Measurements from ENCODE around the gene CABLES1.

The CABLES1 gene

GRCh38 chr18:23138471-23138870, 3.2 kb downstream of the CABLES1 start:
- no peak overlapping the region for H3K4me3 ChIP-seq (ENCODE audit: low read length)
- H3K27me3 ChIP-seq (ENCODE audit: insufficient read depth, low read length): peaks cover 32% of the 10 kb centered on the region
- no peak overlapping the region for H2AFZ ChIP-seq (ENCODE audit: low read depth, low read length)
- no peaks in the 10 kb centered on the region for H3K36me3 ChIP-seq (ENCODE audit: insufficient read depth, low read length)
- H3K9me3 ChIP-seq (ENCODE audit: low read length): no peaks in the 10 kb centered on the region
- H3K4me1 ChIP-seq (ENCODE audit: insufficient read depth, low read length): peaks cover 34% of the 10 kb centered on the region

GRCh38 chr18:23141104-23141999, 6.1 kb downstream of the CABLES1 start:
- peaks cover 23% of the 10 kb centered on the region for H3K4me1 ChIP-seq (ENCODE audit: insufficient read depth, low read length)
- H3K36me3 ChIP-seq (ENCODE audit: insufficient read depth, low read length): no peaks in the 10 kb centered on the region
- H3K4me3 ChIP-seq (ENCODE audit: low read length): no peak overlapping the region
- no peaks in the 10 kb centered on the region for H3K9me3 ChIP-seq (ENCODE audit: low read length)
- H2AFZ ChIP-seq (ENCODE audit: low read depth, low read length): no peak overlapping the region
- H3K27me3 ChIP-seq (ENCODE audit: insufficient read depth, low read length): peaks cover 19% of the 10 kb centered on the region

DNA sequence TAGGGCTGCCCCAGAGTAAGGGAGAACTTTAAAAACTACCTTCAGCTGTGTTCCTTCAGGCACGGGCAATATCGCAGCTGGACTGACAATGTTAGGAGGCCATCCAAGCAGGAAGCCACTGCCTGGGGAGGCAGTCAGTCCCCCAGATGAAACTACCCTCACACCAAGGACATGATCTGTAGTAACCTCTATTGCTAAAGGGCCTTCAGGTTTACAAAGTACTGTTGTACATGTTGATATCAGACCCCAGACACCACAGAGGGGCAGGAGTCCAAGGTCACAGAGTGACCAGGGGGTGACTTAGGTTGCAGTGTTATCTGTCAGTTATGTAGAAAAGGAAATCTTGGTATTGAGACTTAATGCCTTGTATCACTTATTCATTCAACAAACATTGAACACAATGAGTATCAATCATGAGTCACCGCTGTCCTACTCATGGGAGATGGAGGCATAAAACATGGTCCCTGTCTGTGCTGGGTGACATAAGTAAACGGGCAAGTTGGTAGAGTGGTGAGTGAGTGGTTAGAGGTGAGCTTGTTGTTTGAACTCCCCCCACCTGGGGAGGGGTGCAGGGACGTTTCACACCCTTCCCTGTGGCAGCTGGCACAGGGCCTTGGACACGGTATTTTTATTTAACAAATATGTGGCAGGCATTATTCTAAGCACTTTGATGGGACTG, 7.1 kb downstream of the CABLES1 start:
- no peak overlapping the region for H3K4me3 ChIP-seq (ENCODE audit: low read length)
- H3K4me1 ChIP-seq (ENCODE audit: insufficient read depth, low read length): peaks cover 17% of the 10 kb centered on the region
- no peaks in the 10 kb centered on the region for H3K9me3 ChIP-seq (ENCODE audit: low read length)
- H3K36me3 ChIP-seq (ENCODE audit: insufficient read depth, low read length): no peaks in the 10 kb centered on the region
- H3K27me3 ChIP-seq (ENCODE audit: insufficient read depth, low read length): peaks cover 8% of the 10 kb centered on the region
- H2AFZ ChIP-seq (ENCODE audit: low read depth, low read length): no peak overlapping the region

DNA sequence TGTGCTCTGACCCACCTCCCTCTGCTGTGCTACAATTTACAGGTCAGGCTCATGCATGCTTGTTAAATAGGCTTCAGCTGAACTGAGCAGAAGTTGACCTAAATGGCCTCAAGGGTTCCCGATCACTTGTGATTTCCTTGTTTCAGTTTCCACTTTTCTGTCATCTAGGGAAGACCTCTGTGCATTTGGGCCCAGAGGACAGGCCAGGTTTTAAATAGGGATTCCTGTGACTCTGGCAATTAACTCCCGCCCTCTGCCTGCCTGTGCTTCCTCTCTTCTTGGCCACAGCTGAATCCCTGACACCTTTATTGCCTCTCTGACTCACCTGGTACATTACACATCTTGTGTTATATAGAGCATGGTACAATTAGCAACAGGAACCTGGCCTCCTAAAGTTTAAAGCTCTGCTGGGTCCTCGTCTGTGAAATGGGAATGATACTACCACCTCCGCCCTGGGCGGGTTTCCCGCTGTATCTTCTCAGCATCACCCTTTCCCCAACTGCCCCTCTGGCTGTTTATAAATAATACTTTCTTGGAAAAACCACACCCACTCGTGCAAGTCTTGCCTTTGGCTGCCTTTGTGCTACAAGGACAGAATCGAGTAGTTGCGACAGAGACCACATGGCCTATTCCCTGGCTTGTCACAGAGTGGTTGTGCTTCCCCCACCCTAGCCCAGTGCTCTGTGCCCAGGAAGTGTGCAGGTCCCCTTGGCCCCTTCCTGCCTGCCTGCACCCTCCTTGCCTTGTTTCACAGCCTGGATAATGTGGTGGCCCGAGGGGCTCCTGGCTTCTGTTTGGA, 7.9 kb downstream of the CABLES1 start:
- H3K4me1 ChIP-seq (ENCODE audit: insufficient read depth, low read length): peaks cover 11% of the 10 kb centered on the region
- no peak overlapping the region for H3K4me3 ChIP-seq (ENCODE audit: low read length)
- no peaks in the 10 kb centered on the region for H3K36me3 ChIP-seq (ENCODE audit: insufficient read depth, low read length)
- H2AFZ ChIP-seq (ENCODE audit: low read depth, low read length): no peak overlapping the region
- H3K9me3 ChIP-seq (ENCODE audit: low read length): no peaks in the 10 kb centered on the region
- H3K27me3 ChIP-seq (ENCODE audit: insufficient read depth, low read length): no peaks in the 10 kb centered on the region

DNA sequence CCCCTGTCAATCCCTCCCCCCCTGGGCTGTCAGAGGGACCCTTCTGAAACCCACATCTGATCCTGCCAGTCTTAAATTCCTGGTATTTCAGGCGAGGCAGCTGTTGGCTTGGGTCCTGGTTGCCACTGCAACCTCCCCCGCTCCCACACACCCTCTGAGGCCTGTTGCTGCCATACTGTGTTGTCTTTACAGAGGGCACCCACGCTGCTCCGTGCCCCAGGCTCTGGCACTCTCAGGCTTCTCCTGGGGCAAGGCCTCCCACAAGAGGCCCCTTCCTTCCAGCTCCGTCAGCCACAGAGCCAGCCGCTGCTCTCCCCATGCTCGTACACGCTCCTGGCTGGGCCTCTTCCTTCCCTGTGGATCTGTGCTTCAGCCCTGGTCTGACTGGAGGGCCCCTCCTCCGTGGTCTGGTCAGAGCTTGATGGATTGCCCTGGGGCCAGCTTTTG, 8.6 kb downstream of the CABLES1 start:
- no peaks in the 10 kb centered on the region for H3K36me3 ChIP-seq (ENCODE audit: insufficient read depth, low read length)
- peaks cover 11% of the 10 kb centered on the region for H3K4me1 ChIP-seq (ENCODE audit: insufficient read depth, low read length)
- no peak overlapping the region for H2AFZ ChIP-seq (ENCODE audit: low read depth, low read length)
- H3K27me3 ChIP-seq (ENCODE audit: insufficient read depth, low read length): no peaks in the 10 kb centered on the region
- H3K9me3 ChIP-seq (ENCODE audit: low read length): no peaks in the 10 kb centered on the region
- no peak overlapping the region for H3K4me3 ChIP-seq (ENCODE audit: low read length)

DNA sequence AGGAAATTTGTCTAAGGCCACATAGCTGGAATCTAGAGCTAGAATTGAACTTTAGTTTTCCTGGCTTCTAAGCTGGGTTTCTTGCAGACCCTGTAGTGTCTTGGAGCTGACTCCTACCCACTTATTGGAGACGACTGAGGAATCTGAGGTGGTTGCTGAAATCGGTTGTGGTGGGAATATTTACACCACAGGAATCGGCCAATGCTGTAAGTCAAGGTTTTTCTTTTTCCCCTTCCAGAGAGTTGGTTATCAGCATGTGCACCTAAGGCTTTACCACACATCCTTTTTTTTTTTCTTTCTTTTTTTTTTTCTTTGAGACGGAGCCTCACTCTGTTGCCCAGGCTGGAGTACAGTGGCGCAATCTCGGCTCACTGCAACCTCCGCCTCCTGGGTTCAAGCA, 9.4 kb downstream of the CABLES1 start:
- no peaks in the 10 kb centered on the region for H3K27me3 ChIP-seq (ENCODE audit: insufficient read depth, low read length)
- H2AFZ ChIP-seq (ENCODE audit: low read depth, low read length): no peak overlapping the region
- no peaks in the 10 kb centered on the region for H3K36me3 ChIP-seq (ENCODE audit: insufficient read depth, low read length)
- H3K9me3 ChIP-seq (ENCODE audit: low read length): no peaks in the 10 kb centered on the region
- no peak overlapping the region for H3K4me3 ChIP-seq (ENCODE audit: low read length)
- H3K4me1 ChIP-seq (ENCODE audit: insufficient read depth, low read length): peaks cover 11% of the 10 kb centered on the region

DNA sequence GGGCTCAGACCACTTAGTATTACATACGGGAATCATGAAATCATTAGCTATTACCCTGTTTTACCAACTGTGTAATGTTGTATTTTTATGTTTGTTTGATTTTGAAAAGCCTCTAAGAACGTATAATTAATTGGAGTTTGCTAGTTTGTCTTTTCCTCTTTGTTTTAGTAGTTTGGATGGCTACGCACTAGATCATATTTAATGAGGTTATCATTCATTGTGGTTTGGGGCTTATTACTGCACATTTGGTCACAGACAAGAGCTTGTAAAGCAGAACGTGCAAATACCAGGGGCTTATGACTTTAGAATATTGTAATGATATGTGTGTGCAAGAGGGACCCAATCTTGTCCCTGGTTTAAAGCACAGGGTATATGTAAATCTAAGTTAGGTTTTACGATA, 10.3 kb downstream of the CABLES1 start:
- no peak overlapping the region for H2AFZ ChIP-seq (ENCODE audit: low read depth, low read length)
- no peaks in the 10 kb centered on the region for H3K27me3 ChIP-seq (ENCODE audit: insufficient read depth, low read length)
- peaks cover 11% of the 10 kb centered on the region for H3K4me1 ChIP-seq (ENCODE audit: insufficient read depth, low read length)
- H3K4me3 ChIP-seq (ENCODE audit: low read length): no peak overlapping the region
- H3K9me3 ChIP-seq (ENCODE audit: low read length): peaks cover 2% of the 10 kb centered on the region
- H3K36me3 ChIP-seq (ENCODE audit: insufficient read depth, low read length): no peaks in the 10 kb centered on the region

- Histone ChIP-seq H2AFZ (ENCODE audit: low read depth, low read length) (no peak overlapping the region), H3K4me3 (ENCODE audit: low read length) (no peak overlapping the region), H3K9me3 (ENCODE audit: low read length) (peaks cover 2% of the 10 kb centered on the region), H3K36me3 (ENCODE audit: insufficient read depth, low read length) (no peaks in the 10 kb centered on the region), H3K27me3 (ENCODE audit: insufficient read depth, low read length) (no peaks in the 10 kb centered on the region), H3K4me1 (ENCODE audit: insufficient read depth, low read length) (no peaks in the 10 kb centered on the region)
Observed at GRCh38 chr18:23146861-23147469, 11.7 kb downstream of the CABLES1 start.

- H3K4me3 ChIP-seq (ENCODE audit: low read length): no peak overlapping the region
- no peaks in the 10 kb centered on the region for H3K4me1 ChIP-seq (ENCODE audit: insufficient read depth, low read length)
- no peaks in the 10 kb centered on the region for H3K36me3 ChIP-seq (ENCODE audit: insufficient read depth, low read length)
- H2AFZ ChIP-seq (ENCODE audit: low read depth, low read length): no peak overlapping the region
- H3K9me3 ChIP-seq (ENCODE audit: low read length): peaks cover 2% of the 10 kb centered on the region
- no peaks in the 10 kb centered on the region for H3K27me3 ChIP-seq (ENCODE audit: insufficient read depth, low read length)
Observed at GRCh38 chr18:23148382-23148781, 13.1 kb downstream of the CABLES1 start.

DNA sequence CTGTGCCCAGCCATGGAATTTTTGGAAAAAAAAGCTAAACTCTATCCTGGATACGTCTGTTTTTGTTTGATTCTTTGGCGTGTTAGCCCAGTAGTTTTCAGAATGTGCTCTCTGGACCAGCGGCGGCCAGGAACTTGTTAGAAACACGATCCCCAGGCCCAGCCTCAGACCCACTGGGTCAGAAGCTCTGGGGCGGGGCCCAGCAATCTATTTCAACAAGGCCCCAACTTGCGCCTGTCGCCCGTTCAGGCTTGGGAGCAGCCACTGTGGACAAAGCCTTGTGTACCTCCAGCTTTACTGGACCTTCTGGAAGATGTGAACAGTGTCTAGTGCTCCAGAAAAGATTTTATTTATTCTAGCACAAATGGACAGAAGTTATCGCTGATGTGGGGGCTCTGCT, 14.3 kb downstream of the CABLES1 start:
- H3K27me3 ChIP-seq (ENCODE audit: insufficient read depth, low read length): no peaks in the 10 kb centered on the region

DNA sequence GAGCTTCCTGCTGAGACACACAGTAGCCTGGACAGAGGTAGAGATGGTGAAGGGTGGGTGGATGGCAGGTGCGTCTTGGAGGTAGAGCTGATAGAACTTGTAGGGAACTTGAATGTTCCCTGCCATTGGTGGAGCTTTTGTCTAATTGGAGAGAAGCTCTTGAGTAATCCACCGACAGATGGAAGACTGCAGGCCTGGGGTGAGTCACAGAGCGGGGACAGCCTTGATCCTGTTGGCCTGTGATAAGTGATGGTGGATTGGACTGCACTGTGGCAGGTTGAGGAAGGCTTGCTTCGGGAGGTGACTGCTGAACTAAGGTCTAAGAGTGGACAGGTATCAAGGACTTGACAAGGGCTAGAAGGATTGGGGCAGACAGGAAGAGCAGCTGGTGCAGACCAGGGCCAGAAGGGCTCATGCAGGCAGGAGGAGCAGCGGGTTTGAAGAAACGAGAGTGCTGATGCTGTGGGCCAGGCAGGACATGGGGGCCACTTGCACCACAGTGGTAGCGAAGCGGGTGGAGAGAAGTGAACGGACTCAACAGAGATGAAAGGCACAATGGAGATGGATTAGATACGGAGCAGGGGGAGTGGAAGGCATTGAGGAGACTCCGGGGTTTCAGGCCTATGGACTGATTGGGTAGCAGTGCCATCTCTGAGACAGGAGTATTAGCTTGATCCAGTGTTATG, 16.3 kb downstream of the CABLES1 start:
- H3K4me3 ChIP-seq (ENCODE audit: low read length): no peak overlapping the region
- no peak overlapping the region for H2AFZ ChIP-seq (ENCODE audit: low read depth, low read length)
- H3K36me3 ChIP-seq (ENCODE audit: insufficient read depth, low read length): no peaks in the 10 kb centered on the region
- peaks cover 2% of the 10 kb centered on the region for H3K9me3 ChIP-seq (ENCODE audit: low read length)
- H3K27me3 ChIP-seq (ENCODE audit: insufficient read depth, low read length): no peaks in the 10 kb centered on the region
- peaks cover 4% of the 10 kb centered on the region for H3K4me1 ChIP-seq (ENCODE audit: insufficient read depth, low read length)

More for the DNA sequence above, 14.3 kb downstream of the CABLES1 start:
- H2AFZ ChIP-seq (ENCODE audit: low read depth, low read length): no peak overlapping the region
- no peaks in the 10 kb centered on the region for H3K4me1 ChIP-seq (ENCODE audit: insufficient read depth, low read length)
- no peak overlapping the region for H3K4me3 ChIP-seq (ENCODE audit: low read length)
- H3K36me3 ChIP-seq (ENCODE audit: insufficient read depth, low read length): no peaks in the 10 kb centered on the region
- H3K9me3 ChIP-seq (ENCODE audit: low read length): peaks cover 2% of the 10 kb centered on the region

- Histone ChIP-seq H3K27me3 (ENCODE audit: insufficient read depth, low read length) (no peaks in the 10 kb centered on the region), H3K9me3 (ENCODE audit: low read length) (peaks cover 2% of the 10 kb centered on the region), H3K4me3 (ENCODE audit: low read length) (no peak overlapping the region), H3K36me3 (ENCODE audit: insufficient read depth, low read length) (no peaks in the 10 kb centered on the region), H2AFZ (ENCODE audit: low read depth, low read length) (no peak overlapping the region), H3K4me1 (ENCODE audit: insufficient read depth, low read length) (peaks cover 4% of the 10 kb centered on the region)
Observed at GRCh38 chr18:23154030-23154429, 18.7 kb downstream of the CABLES1 start.

All from neuron (in vitro differentiated cells).